IgD-negative memory B cell (primary cell): ENCODE data around the gene KIF2A. TPM values are rescaled to one million over a fixed set of nuclear protein-coding genes. Genes with fewer than 3 reads are reported as not detected.

Experiments
- H3K27ac Mint-ChIP-seq, 3 donors: one replicate each; pipeline ENCODE4 v1.8.0; 2020 to 2022; ENCODE audit warnings: mild to moderate bottlenecking in 3 of 3, mixed read lengths in 3 of 3, moderate library complexity in 1 of 3
- H3K27me3 Mint-ChIP-seq: one replicate; pipeline ENCODE4 v1.8.0; 2021; ENCODE audit warnings: mixed read lengths
- H3K36me3 Mint-ChIP-seq: one replicate; pipeline ENCODE4 v1.8.0; 2020; ENCODE audit warnings: mild to moderate bottlenecking, mixed read lengths
- H3K4me1 Mint-ChIP-seq, 3 donors: one replicate each; pipeline ENCODE4 v1.8.0; 2020 to 2022; ENCODE audit warnings: mixed read lengths in 3 of 3, mild to moderate bottlenecking in 1 of 3
- H3K4me3 Mint-ChIP-seq, 4 donors: one replicate each; pipeline ENCODE4 v1.8.0; 2020 to 2022; ENCODE audit warnings: mild to moderate bottlenecking in 4 of 4, mixed read lengths in 4 of 4, moderate library complexity in 3 of 4
- H3K9me3 Mint-ChIP-seq, 3 donors: one replicate each; pipeline ENCODE4 v1.8.0; 2020 to 2021; ENCODE audit warnings: mixed read lengths in 3 of 3, mild to moderate bottlenecking in 1 of 3
- polyA plus RNA-seq: library from polyadenylated mRNA; unstranded; fragments of 300-500 nt; fragmentation: Illumina TruSeq; gene quantifications from one replicate; pipeline ENCODE4 v1.2.3, GENCODE V29; 2021

KIF2A gene
- polyA plus RNA-seq, 1 donor from 2014 or later: 61.1 TPM

DNA sequence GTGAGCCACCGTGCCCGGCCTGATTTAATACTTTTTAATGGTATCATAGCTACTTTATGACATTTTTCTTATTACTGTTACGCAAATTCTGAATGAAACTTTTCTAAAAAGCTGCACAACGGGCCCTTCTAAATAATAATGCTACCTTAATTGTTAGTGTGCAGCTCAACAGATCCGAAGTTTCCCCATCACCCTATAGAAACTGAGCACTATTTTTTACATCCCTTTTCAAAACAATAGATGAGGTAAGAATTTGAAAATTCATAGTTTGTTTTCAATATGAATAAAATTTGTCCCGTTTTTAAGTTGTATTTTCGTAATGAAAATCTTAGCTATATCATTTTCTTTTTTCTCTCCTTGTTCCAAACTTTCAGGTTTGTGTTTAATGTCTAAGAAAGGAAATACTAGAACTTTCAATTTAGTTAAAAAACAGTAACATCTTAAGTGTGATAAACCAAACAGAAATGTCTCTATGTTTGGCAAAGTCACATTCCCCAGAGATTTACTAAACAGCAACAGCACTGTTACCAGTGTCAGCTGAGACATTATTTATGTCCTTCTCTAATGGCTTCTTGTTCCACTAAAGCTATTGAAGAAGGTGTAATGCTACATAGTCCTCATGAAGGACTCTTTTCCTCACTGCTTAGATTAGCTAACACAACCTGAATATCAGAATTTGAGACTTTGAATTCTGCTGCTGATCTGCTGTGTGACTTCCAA, 22.9 kb downstream of the KIF2A start:
- H3K27me3 Mint-ChIP-seq: no peaks in the 10 kb centered on the region
- H3K4me3 Mint-ChIP-seq: no peak overlapping the region
- H3K9me3 Mint-ChIP-seq: no peaks in the 10 kb centered on the region
- peaks cover 39 to 59% (median 46%) of the 10 kb centered on the region in 3 donors for H3K4me1 Mint-ChIP-seq
- H3K27ac Mint-ChIP-seq: no peak overlapping the region
- peaks cover 1% of the 10 kb centered on the region for H3K36me3 Mint-ChIP-seq

- H3K36me3 Mint-ChIP-seq: peaks cover 1% of the 10 kb centered on the region
- H3K4me3 Mint-ChIP-seq: peak overlapping the region in 1 of 4 donors; percentile 57
- H3K4me1 Mint-ChIP-seq: peaks cover 32 to 52% (median 37%) of the 10 kb centered on the region in 3 donors
- H3K27me3 Mint-ChIP-seq: no peaks in the 10 kb centered on the region
- no peaks in the 10 kb centered on the region for H3K9me3 Mint-ChIP-seq
- H3K27ac Mint-ChIP-seq: no peak overlapping the region
These were observed 24.3 kb downstream of the KIF2A start for GRCh38 chr5:62330302-62330701.

GRCh38 chr5:62331921-62332320, 25.9 kb downstream of the KIF2A start:
- H3K36me3 Mint-ChIP-seq: peaks cover 4% of the 10 kb centered on the region
- no peaks in the 10 kb centered on the region for H3K27me3 Mint-ChIP-seq
- no peak overlapping the region for H3K27ac Mint-ChIP-seq
- peak overlapping the region in 1 of 4 donors; percentile 23 for H3K4me3 Mint-ChIP-seq
- no peaks in the 10 kb centered on the region for H3K9me3 Mint-ChIP-seq
- H3K4me1 Mint-ChIP-seq: peaks cover 23 to 37% (median 25%) of the 10 kb centered on the region in 3 donors

DNA sequence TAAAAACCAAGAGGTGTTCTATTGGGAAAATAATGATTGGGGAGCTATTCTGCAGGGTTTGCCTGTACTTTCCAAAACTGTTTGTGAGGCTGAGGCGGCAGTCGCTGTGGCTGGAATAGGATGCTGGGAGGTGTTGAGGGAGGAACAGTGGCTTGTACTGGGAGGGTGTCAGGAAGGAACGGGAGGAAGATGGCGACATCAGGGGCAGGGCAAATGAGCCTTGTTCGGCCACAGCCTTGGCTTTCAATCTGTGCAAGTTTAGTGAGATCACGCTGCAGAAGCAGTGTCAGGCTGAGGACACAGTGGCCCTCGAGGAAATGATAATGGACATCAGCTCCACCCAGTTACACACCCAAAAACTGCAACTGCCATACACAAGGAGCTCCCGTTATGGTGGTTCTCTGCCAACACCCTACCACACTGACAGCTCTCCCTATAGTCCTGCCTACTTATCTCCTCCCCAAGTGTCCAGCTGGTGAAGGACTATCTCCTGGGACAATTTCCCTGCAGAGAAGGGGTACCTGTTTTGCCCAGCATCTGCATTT, 27.3 kb downstream of the KIF2A start:
- H3K4me1 Mint-ChIP-seq: peaks cover 16 to 31% (median 20%) of the 10 kb centered on the region in 3 donors
- H3K27ac Mint-ChIP-seq: peak overlapping the region in 2 of 3 donors; percentile 89 to 95
- H3K4me3 Mint-ChIP-seq: peak overlapping the region in 1 of 4 donors; percentile 30
- peaks cover 4% of the 10 kb centered on the region for H3K36me3 Mint-ChIP-seq
- H3K27me3 Mint-ChIP-seq: no peaks in the 10 kb centered on the region
- no peaks in the 10 kb centered on the region for H3K9me3 Mint-ChIP-seq

GRCh38 chr5:62334082-62334481, 28.1 kb downstream of the KIF2A start:
- peaks cover 4% of the 10 kb centered on the region for H3K36me3 Mint-ChIP-seq
- H3K27ac Mint-ChIP-seq: peak overlapping the region in 1 of 3 donors; percentile 81
- no peaks in the 10 kb centered on the region for H3K27me3 Mint-ChIP-seq
- no peak overlapping the region for H3K4me3 Mint-ChIP-seq
- peaks cover 17 to 28% (median 17%) of the 10 kb centered on the region in 3 donors for H3K4me1 Mint-ChIP-seq
- H3K9me3 Mint-ChIP-seq: no peaks in the 10 kb centered on the region

- Mint-ChIP-seq H3K27ac (peak overlapping the region in 1 of 3 donors; percentile 31), H3K4me1 (peaks cover 21 to 36% (median 33%) of the 10 kb centered on the region in 3 donors), H3K9me3 (no peaks in the 10 kb centered on the region), H3K36me3 (peaks cover 2% of the 10 kb centered on the region), H3K4me3 (no peak overlapping the region), H3K27me3 (no peaks in the 10 kb centered on the region)
These were observed 34.4 kb downstream of the KIF2A start for GRCh38 chr5:62340392-62340791.

GRCh38 chr5:62340979-62341378, 35.0 kb downstream of the KIF2A start:
- H3K36me3 Mint-ChIP-seq: peaks cover 2% of the 10 kb centered on the region
- no peaks in the 10 kb centered on the region for H3K27me3 Mint-ChIP-seq
- peaks cover 19 to 36% (median 33%) of the 10 kb centered on the region in 3 donors for H3K4me1 Mint-ChIP-seq
- no peaks in the 10 kb centered on the region for H3K9me3 Mint-ChIP-seq
- peak overlapping the region in 1 of 3 donors; percentile 46 for H3K27ac Mint-ChIP-seq
- H3K4me3 Mint-ChIP-seq: no peak overlapping the region

GRCh38 chr5:62341783-62342475, 35.9 kb downstream of the KIF2A start:
- H3K9me3 Mint-ChIP-seq: no peaks in the 10 kb centered on the region
- no peaks in the 10 kb centered on the region for H3K36me3 Mint-ChIP-seq
- peak overlapping the region in 2 of 4 donors; percentile 15 to 77 for H3K4me3 Mint-ChIP-seq
- H3K27ac Mint-ChIP-seq: peak overlapping the region in 2 of 3 donors; percentile 40 to 97
- no peaks in the 10 kb centered on the region for H3K27me3 Mint-ChIP-seq
- H3K4me1 Mint-ChIP-seq: peaks cover 19 to 36% (median 33%) of the 10 kb centered on the region in 3 donors

GRCh38 chr5:62342476-62342837, 36.5 kb downstream of the KIF2A start:
- H3K36me3 Mint-ChIP-seq: no peaks in the 10 kb centered on the region
- no peaks in the 10 kb centered on the region for H3K9me3 Mint-ChIP-seq
- H3K27ac Mint-ChIP-seq: peak overlapping the region in 2 of 3 donors; percentile 40 to 97
- peaks cover 19 to 36% (median 33%) of the 10 kb centered on the region in 3 donors for H3K4me1 Mint-ChIP-seq
- no peaks in the 10 kb centered on the region for H3K27me3 Mint-ChIP-seq
- H3K4me3 Mint-ChIP-seq: peak overlapping the region in 1 of 4 donors; percentile 15

GRCh38 chr5:62343428-62343827, 37.4 kb downstream of the KIF2A start:
- Mint-ChIP-seq H3K4me1 (peaks cover 19 to 36% (median 28%) of the 10 kb centered on the region in 3 donors), H3K36me3 (no peaks in the 10 kb centered on the region), H3K4me3 (no peak overlapping the region), H3K9me3 (no peaks in the 10 kb centered on the region), H3K27ac (peak overlapping the region in 2 of 3 donors; percentile 36 to 53), H3K27me3 (no peaks in the 10 kb centered on the region)

- Mint-ChIP-seq H3K4me1 (peaks cover 11 to 18% (median 13%) of the 10 kb centered on the region in 3 donors), H3K9me3 (no peaks in the 10 kb centered on the region), H3K36me3 (peaks cover 1% of the 10 kb centered on the region), H3K27me3 (no peaks in the 10 kb centered on the region), H3K27ac (peak overlapping the region in 1 of 3 donors; percentile 6), H3K4me3 (no peak overlapping the region)
These were observed 40.7 kb downstream of the KIF2A start for GRCh38 chr5:62346748-62347147.

- Mint-ChIP-seq H3K27ac (no peak overlapping the region), H3K27me3 (no peaks in the 10 kb centered on the region), H3K36me3 (peaks cover 1% of the 10 kb centered on the region), H3K9me3 (no peaks in the 10 kb centered on the region), H3K4me3 (no peak overlapping the region), H3K4me1 (peaks cover 4 to 10% (median 7%) of the 10 kb centered on the region in 3 donors)
These were observed 41.9 kb downstream of the KIF2A start for GRCh38 chr5:62347928-62348327.

- Mint-ChIP-seq H3K27me3 (no peaks in the 10 kb centered on the region), H3K4me3 (no peak overlapping the region), H3K36me3 (peaks cover 1% of the 10 kb centered on the region), H3K4me1 (peaks cover under 1 to 2% (median 1%) of the 10 kb centered on the region in 3 donors), H3K27ac (no peak overlapping the region), H3K9me3 (no peaks in the 10 kb centered on the region)
These were observed 42.9 kb downstream of the KIF2A start for GRCh38 chr5:62348723-62349481.

DNA sequence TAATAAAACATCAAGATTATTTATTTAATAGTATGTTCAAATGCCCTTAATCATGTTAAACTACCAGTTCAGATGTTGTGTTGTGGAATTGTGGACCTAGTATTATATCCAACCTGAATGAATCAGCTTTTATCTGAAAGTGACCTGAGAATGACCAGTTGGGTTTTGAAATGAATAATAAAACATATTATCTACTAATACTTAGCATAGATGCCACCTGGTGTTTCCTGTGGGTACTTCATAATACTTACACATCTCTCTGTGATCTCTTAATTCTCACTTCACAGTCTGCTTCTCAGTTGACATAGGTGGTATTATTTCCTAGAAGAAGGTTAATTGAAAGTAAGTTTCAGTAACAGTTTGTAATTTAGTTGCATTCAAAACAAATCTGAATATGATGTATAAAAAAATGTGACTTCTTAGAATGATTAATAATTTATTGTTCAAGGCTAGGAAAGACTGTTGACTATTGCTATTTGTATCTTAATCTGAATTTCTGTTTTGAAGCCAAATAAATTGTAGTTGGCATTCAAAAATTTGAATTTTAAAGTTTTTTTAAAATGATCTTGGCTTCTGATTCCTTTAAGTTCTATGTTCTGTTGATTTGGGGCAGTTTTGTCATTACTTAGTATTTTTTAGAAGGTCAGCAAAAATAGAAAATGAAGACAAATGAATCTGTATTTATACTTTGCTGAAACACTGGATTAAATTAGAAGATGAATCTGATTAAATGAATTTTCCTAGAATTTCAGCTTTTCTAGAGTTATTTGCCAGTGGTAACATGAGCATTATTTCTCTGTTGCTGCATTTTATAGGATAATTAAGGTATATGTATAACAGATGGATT, 48.2 kb downstream of the KIF2A start:
- Mint-ChIP-seq H3K4me1 (peaks cover 3 to 7% (median 4%) of the 10 kb centered on the region in 3 donors), H3K27ac (no peak overlapping the region), H3K4me3 (no peak overlapping the region), H3K36me3 (no peaks in the 10 kb centered on the region), H3K27me3 (no peaks in the 10 kb centered on the region), H3K9me3 (no peaks in the 10 kb centered on the region)
